ENCODE results near the gene CAPN2. TPM values are rescaled to one million over a fixed set of nuclear protein-coding genes. Genes with fewer than 3 reads are reported as not detected.
A peak's percentile ranks its signal among the peaks of the same experiment; 100 is the strongest.
"Not testable (repeated sequence)": the region's sequence is repeated elsewhere in the genome, so short reads cannot be mapped to it uniquely, and the experiment has no call there.

Gene CAPN2
- total RNA-seq, 2 experiments from 2014 or later = 23.6 to 24.3 TPM

DNA sequence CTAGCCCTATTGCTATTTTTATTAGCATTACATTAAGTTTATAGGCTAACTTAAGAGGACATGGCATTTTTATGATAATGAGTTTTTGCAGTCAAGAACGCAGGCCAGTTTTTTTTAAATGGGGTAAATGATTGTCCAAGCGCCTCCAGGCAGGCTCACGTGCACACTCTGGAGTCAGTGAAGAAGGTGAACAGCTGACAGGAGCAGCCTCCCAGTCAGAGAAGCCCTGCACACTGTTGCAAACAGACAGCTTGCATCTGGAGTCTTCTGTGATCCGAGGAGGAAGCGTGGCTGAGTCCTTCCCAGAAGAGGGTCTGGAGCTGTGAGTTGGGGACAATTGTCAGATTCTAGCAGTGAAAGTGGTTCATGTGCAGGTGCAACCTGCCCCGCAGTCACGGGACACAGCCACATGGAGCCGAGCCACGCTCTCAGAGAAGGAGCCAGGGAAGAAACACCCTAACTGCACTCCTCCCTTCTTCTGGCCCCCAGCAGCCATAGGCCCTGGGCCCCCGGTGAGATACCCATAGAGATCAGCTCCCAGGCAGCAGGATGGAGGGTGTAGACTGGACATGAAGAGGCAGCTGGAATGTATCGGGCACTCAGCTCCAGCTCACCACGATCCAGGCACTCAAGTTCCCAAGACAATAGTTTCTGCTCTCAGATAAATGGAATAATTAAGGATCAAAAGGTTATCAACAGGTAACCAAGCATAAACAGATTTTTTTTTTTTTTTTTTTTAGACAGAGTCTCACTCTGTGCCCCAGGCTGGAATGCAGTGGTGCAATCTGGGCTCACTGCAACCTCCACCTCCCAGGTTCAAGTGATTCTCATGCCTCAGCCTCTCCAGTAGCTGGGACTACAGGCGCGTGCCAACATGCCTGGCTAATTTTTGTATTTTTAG is 26.4 kb downstream of the CAPN2 start:
- Mint-ChIP-seq H3K4me1 (peaks cover 2% of the 10 kb centered on the region), H3K36me3 (no peaks in the 10 kb centered on the region), H3K27ac (no peak overlapping the region), H3K27me3 (no peaks in the 10 kb centered on the region), H3K9me3 (no peaks in the 10 kb centered on the region), H3K4me3 (no peak overlapping the region)
- DNase-seq = no peak

DNA sequence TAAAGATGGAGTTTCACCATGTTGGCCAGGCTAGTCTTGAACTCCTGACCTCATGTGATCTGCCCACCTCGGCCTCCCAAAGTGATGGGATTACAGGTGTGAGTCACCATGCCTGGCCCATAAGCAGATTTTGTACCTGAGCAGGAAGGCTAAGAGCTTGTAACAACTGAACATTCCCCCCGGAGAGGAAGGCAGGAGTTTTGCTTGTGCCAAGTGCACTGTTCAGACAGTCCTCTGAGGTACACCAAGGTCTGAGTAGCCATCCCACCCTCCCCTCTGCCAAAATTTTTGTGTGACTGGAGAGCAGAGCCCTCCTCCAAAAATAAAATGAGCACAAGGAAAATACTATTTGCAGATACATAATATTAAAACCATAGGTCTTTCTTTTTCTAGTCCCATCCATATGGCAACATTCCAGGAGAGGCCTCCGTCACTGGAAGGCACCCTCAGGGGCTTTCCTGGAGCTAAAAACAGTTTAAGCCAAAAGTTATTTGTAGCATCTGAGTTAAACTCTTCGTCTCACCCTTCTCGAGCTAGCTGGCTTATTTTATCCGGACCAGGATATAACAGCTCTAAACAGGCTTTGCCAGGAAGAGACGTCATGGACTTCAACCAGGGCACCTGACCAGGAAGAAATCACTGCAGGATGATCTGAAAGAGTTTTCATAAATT is 27.2 kb downstream of the CAPN2 start:
- no peaks in the 10 kb centered on the region for H3K9me3 Mint-ChIP-seq
- H3K27ac Mint-ChIP-seq = no peak overlapping the region
- DNase-seq = no peak
- H3K4me3 Mint-ChIP-seq = no peak overlapping the region
- H3K36me3 Mint-ChIP-seq = no peaks in the 10 kb centered on the region
- no peaks in the 10 kb centered on the region for H3K27me3 Mint-ChIP-seq
- no peaks in the 10 kb centered on the region for H3K4me1 Mint-ChIP-seq

GRCh38 chr1:223740038-223740736 is 27.8 kb downstream of the CAPN2 start:
- not testable (repeated sequence) for H3K36me3 Mint-ChIP-seq, DNase-seq, H3K4me3 Mint-ChIP-seq, H3K27me3 Mint-ChIP-seq, H3K4me1 Mint-ChIP-seq, H3K27ac Mint-ChIP-seq, H3K9me3 Mint-ChIP-seq

DNA sequence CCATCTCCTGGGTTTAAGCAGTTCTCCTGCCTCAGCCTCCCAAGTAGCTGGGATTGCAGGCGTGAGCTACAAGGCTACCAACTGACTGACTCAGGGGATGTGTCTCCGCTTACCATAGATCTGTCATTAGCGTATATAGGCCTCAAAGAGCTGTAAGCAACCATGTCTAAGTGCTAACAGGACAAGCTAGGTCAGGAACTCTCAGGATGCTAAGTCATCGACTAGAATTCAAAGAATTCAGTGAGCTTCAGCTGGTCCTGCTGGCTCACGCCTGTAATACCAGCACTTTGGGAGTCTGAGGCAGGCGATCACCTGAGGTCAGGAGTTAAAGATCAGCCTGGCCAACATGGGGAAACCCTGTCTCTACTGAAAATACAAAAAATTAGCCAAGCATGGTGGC is 29.5 kb downstream of the CAPN2 start:
- Mint-ChIP-seq H3K27me3 (no peaks in the 10 kb centered on the region), H3K4me1 (no peaks in the 10 kb centered on the region), H3K36me3 (no peaks in the 10 kb centered on the region), H3K4me3 (no peak overlapping the region), H3K27ac (no peak overlapping the region), H3K9me3 (no peaks in the 10 kb centered on the region)
- no peak for DNase-seq

DNA sequence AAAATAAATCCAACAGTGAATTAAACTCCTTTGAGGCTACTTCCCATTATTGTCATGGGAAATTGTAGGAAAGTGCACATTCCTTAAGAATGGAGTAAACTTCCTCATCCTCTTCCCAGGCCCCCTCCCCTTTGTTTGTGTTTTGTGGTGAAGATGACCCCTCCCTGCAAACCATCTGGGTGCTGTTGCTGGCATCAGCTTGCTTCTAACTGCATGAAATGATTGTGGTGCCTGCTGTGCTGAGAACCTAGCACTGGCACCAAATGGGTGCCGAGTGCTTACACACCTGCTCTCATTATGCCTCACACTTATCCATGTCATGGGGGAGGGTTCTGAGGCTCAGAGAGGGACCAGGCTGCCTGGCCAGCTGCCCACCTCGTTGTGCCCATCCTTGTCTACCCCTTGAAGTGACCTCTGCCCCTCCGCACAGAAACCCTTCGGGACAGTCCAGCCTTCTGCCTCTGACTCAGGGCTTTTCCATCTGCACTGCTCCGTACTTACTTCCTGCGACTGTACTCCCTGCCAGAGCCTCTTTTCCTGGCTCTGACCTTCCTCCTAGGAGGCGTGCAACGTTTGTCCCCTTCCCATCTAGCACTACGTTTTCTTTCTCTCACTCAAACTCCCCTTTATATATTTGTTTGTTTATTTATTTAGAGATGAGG is 30.6 kb downstream of the CAPN2 start:
- Mint-ChIP-seq H3K27me3 (no peaks in the 10 kb centered on the region), H3K4me3 (no peak overlapping the region), H3K27ac (no peak overlapping the region), H3K9me3 (no peaks in the 10 kb centered on the region), H3K4me1 (no peaks in the 10 kb centered on the region), H3K36me3 (no peaks in the 10 kb centered on the region)
- no peak for DNase-seq

DNA sequence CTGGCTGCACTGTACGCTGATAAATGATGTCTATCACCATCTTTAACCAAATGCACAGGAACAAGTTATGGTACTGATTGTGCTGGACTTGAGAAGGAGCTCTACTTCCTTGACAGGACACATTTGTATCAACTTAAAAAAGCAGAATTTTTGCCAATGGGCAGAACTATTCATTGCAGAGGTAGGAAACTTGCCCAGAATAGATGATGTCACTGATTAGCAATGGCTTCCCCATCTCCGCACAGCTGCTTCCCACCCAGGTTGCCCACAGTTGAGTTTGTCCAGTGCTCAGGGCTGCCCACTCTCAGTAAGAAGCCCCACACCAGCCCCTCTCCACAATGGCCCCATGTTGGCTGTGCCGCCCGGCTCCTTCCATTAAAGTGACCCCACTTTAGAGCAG is 33.4 kb downstream of the CAPN2 start:
- H3K27me3 Mint-ChIP-seq = no peaks in the 10 kb centered on the region
- no peak for DNase-seq
- no peak overlapping the region for H3K4me3 Mint-ChIP-seq
- H3K27ac Mint-ChIP-seq = no peak overlapping the region
- no peaks in the 10 kb centered on the region for H3K9me3 Mint-ChIP-seq
- H3K4me1 Mint-ChIP-seq = peaks cover 2% of the 10 kb centered on the region
- peaks cover 7% of the 10 kb centered on the region for H3K36me3 Mint-ChIP-seq

DNA sequence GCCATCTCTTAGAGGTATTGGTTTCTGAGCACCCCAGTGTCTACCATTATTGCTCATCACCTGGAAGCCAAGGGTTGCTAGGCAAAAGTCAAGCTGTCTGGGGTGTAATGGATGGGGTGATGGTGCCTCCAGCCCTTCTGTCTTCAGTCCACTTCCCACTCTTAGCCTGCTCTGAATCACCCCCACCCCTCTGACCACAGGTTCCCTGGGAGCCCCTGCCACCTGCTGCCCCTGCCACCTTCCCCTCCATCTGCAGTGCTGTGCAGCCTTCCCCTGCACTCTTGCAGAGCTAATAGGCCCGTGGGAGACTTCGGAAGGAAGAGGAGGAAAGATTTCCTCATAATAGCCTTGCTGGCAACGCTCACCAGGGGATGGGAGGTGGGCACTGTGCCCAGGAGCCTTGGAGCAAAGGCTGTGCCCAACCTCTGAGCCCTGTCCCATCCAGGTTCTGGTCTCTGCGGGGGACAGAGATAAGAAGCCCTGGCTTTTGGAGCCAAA is 35.5 kb downstream of the CAPN2 start:
- Mint-ChIP-seq H3K27me3 (no peaks in the 10 kb centered on the region), H3K27ac (no peak overlapping the region), H3K9me3 (no peaks in the 10 kb centered on the region), H3K4me1 (peaks cover 2% of the 10 kb centered on the region), H3K4me3 (no peak overlapping the region), H3K36me3 (peaks cover 9% of the 10 kb centered on the region)
- no peak for DNase-seq

DNA sequence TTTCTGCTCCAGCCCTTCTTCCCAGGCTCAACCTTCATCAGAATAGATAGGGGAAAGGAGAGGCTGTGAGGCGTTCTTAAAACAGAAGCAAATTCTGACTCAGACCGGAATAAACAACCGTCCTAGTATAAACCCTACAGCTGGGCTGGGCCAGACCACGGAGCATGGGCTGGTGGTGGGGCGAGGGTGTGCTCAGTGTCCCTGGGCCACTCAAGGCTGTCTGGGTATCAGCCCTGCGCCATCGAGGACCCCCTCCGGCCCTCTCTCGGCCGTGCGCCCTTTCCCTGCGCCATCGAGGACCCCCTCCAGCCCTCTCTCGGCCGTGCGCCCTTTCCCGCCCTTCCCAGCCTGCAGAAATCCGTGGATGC is 36.0 kb downstream of the CAPN2 start:
- no peak for DNase-seq
- no peak overlapping the region for H3K27ac Mint-ChIP-seq
- no peak overlapping the region for H3K4me3 Mint-ChIP-seq
- H3K4me1 Mint-ChIP-seq = peaks cover 2% of the 10 kb centered on the region
- no peaks in the 10 kb centered on the region for H3K9me3 Mint-ChIP-seq
- no peaks in the 10 kb centered on the region for H3K27me3 Mint-ChIP-seq
- H3K36me3 Mint-ChIP-seq = peaks cover 11% of the 10 kb centered on the region

- H3K9me3 Mint-ChIP-seq = no peaks in the 10 kb centered on the region
- H3K4me1 Mint-ChIP-seq = peaks cover 2% of the 10 kb centered on the region
- peak; percentile 62 for DNase-seq
- H3K27me3 Mint-ChIP-seq = no peaks in the 10 kb centered on the region
- H3K4me3 Mint-ChIP-seq = peak overlapping the region; percentile 74
- peaks cover 11% of the 10 kb centered on the region for H3K36me3 Mint-ChIP-seq
- no peak overlapping the region for H3K27ac Mint-ChIP-seq
Observed at GRCh38 chr1:223748773-223749733, 36.7 kb downstream of the CAPN2 start.

DNA sequence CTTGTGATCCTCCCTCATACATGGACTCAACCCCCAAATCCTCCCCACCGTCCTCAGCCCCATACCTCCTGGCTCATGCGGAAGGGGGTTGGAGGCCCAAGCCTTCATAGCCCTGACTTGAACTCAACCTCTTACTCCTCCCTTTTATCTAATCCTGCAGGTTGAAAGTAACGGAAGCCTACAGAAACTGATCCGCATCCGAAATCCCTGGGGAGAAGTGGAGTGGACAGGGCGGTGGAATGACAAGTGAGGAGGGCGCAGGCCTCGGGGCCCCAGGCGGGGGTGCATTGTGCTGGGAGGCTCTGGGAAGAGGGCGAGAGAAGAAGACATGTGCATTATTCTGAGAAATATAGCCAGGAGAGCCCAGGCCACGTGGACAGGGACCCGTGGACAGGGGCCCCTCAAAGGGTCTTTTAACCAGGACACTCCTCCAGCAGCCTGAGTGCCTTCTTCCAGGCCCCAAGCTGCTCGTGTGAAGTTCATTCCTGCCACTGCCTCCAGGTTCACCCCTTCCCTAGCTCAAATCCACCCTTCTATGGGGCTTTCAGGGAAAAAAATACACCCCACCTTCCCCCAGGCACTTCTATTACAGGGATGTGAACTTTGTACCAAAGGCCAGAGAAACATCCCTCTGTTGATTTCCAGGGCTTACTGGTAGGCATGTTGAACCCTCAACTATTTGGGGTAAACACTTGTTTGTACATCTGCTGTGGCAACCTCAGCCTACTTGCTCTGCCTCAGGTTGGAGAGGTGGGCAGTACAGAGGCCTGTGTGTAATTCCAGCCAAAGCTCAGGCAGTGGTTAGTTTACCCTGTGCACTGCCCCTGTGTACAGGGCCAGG is 38.6 kb downstream of the CAPN2 start:
- Mint-ChIP-seq H3K27ac (no peak overlapping the region), H3K4me1 (peaks cover 2% of the 10 kb centered on the region), H3K36me3 (peaks cover 11% of the 10 kb centered on the region), H3K27me3 (no peaks in the 10 kb centered on the region), H3K9me3 (no peaks in the 10 kb centered on the region), H3K4me3 (no peak overlapping the region)
- no peak for DNase-seq

GRCh38 chr1:223751696-223752095 is 39.4 kb downstream of the CAPN2 start:
- H3K27ac Mint-ChIP-seq = no peak overlapping the region
- no peak overlapping the region for H3K4me3 Mint-ChIP-seq
- H3K4me1 Mint-ChIP-seq = peaks cover 2% of the 10 kb centered on the region
- no peak for DNase-seq
- H3K27me3 Mint-ChIP-seq = no peaks in the 10 kb centered on the region
- H3K36me3 Mint-ChIP-seq = peaks cover 11% of the 10 kb centered on the region
- no peaks in the 10 kb centered on the region for H3K9me3 Mint-ChIP-seq

GRCh38 chr1:223752721-223753515 is 40.6 kb downstream of the CAPN2 start:
- Mint-ChIP-seq H3K27me3 (no peaks in the 10 kb centered on the region), H3K9me3 (no peaks in the 10 kb centered on the region), H3K4me3 (no peak overlapping the region), H3K4me1 (peaks cover 2% of the 10 kb centered on the region), H3K36me3 (peaks cover 14% of the 10 kb centered on the region), H3K27ac (no peak overlapping the region)
- no peak for DNase-seq

Measured in activated naive CD8-positive, alpha-beta T cell treated with anti-CD3 and anti-CD28 coated beads for 36 hours (primary cell).